ENCODE data around the gene CSMD2. TPM values are rescaled to one million over a fixed set of nuclear protein-coding genes. Genes with fewer than 3 reads are reported as not detected.

CSMD2 gene
- total RNA-seq, 1 donor from 2014 or later: 0.98 TPM

DNA sequence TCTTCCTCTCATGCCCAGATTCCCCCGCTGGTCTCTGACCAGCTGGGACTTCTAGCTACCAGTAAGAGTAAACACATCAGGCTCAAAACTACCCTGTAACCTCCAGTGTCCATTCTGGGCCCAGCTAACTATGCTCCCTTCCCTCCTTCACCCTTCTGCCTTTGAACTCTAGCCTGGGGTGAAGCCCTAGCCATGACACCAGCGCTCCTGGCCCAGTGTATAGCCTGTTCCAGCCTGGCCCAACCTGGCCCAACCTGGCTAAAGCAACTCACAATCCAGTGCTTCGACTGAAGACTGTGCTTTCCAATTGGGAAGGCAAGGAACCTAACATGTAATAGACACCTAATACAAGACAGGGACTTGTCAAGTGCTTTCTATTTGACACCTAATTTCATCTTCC lies 27.6 kb downstream of the CSMD2 start:
- no peak for DNase-seq (ENCODE audit: low read depth)
- H3K4me3 ChIP-seq (ENCODE audit: low read depth, low read length): no peak overlapping the region
- TF ChIP-seq, protein P1, sequence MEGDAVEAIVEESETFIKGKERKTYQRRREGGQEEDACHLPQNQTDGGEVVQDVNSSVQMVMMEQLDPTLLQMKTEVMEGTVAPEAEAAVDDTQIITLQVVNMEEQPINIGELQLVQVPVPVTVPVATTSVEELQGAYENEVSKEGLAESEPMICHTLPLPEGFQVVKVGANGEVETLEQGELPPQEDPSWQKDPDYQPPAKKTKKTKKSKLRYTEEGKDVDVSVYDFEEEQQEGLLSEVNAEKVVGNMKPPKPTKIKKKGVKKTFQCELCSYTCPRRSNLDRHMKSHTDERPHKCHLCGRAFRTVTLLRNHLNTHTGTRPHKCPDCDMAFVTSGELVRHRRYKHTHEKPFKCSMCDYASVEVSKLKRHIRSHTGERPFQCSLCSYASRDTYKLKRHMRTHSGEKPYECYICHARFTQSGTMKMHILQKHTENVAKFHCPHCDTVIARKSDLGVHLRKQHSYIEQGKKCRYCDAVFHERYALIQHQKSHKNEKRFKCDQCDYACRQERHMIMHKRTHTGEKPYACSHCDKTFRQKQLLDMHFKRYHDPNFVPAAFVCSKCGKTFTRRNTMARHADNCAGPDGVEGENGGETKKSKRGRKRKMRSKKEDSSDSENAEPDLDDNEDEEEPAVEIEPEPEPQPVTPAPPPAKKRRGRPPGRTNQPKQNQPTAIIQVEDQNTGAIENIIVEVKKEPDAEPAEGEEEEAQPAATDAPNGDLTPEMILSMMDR (conservative IDR thresholded peaks at IDR 0.05; ENCODE audit: low read depth, low read length): no peak

DNA sequence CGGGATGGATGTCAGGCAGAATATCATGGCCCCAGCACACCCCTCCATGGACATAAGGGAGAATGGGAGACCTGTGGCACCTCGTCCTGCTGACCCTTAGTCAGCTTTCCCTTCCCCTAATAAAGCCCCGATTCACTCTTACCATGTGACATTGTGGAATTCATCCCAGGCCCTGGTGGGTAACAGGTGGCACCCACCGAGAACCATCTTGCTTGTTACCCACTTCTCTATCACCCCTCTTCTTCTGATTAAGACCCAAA lies 32.9 kb downstream of the CSMD2 start:
- no peak overlapping the region for H3K4me3 ChIP-seq (ENCODE audit: low read depth, low read length)
- TF ChIP-seq, protein P1 (conservative IDR thresholded peaks at IDR 0.05; ENCODE audit: low read depth, low read length): no peak
- DNase-seq (ENCODE audit: low read depth): no peak

DNA sequence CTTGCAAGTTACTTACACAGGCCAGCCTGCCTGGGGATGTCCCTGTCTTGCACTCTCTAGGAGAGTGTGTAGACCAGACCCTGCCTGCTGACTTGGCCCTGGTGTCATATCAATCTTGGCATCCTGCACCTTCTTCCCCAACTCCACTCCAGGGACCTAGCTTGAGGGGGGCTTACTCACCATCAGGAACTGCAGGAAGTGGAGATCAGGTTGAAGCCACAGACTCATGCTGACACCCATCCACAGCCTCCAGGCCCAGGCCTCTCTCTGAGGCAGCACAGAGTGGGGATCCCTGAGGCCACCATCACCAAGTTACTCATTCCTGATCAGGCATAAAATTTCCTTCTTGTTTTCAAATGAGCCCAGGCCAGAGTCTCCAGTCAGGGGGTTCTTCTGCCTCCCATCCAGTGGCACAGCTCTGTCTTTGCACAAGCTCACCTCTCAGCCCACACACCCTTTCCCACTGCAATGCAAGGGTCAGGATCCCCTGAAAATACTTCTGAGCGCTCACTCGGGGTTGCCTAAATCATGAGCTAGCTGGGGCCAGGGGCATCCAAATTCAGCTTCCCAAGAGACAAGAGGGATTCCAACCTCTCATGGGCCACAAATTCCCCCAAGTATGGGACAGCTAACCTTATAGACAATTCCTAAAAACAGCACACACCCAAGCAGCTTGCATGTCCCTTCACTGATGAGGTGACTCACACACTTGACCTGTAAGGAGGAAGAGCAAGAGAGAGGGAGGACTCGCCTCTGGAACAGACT lies 33.5 kb downstream of the CSMD2 start:
- DNase-seq (ENCODE audit: low read depth): no peak
- no peak overlapping the region for H3K4me3 ChIP-seq (ENCODE audit: low read depth, low read length)
- TF ChIP-seq, protein P1 (conservative IDR thresholded peaks at IDR 0.05; ENCODE audit: low read depth, low read length): no peak

DNA sequence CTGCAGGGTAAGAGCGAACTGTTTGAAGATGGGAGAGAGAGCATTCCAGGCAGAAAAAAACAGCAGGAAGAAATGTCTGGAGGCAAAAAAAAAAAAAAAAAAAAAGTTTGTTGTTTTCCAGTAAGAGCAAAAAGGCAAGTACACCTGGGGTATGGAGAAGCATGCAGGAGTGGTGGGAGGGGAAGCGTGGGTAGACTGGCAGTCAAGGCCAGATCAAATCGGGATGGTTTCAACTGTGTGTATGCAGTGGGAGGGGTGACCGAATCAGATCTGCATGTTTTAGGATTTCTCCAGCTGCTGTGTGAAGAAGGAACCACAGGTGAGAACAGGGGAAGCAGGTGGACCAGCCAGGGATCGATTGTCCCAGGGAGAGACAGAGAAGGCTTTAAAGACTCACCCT lies 34.7 kb downstream of the CSMD2 start:
- DNase-seq (ENCODE audit: low read depth): no peak
- TF ChIP-seq, protein P1 (conservative IDR thresholded peaks at IDR 0.05; ENCODE audit: low read depth, low read length): no peak
- no peak overlapping the region for H3K4me3 ChIP-seq (ENCODE audit: low read depth, low read length)

DNA sequence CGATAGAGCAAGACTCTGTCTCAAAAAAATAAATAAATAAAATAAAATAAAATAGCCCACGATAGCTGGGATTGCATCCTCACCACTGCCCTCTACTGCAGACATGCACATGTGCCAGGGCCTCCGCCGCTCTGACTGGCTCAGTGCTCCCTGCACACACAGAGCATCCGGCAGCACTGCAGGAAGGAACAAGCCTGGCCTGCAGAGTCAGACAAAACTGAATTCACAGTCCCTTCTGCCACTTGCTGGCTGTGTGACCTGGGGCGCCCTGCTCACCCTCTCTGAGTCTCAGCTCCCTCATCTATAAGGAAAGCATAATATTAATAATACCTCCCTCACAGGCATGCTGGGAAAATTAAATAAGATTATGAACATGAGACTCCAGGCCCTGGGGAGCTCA lies 35.4 kb downstream of the CSMD2 start:
- DNase-seq (ENCODE audit: low read depth): no peak
- no peak overlapping the region for H3K4me3 ChIP-seq (ENCODE audit: low read depth, low read length)
- TF ChIP-seq, protein P1 (conservative IDR thresholded peaks at IDR 0.05; ENCODE audit: low read depth, low read length): no peak

DNA sequence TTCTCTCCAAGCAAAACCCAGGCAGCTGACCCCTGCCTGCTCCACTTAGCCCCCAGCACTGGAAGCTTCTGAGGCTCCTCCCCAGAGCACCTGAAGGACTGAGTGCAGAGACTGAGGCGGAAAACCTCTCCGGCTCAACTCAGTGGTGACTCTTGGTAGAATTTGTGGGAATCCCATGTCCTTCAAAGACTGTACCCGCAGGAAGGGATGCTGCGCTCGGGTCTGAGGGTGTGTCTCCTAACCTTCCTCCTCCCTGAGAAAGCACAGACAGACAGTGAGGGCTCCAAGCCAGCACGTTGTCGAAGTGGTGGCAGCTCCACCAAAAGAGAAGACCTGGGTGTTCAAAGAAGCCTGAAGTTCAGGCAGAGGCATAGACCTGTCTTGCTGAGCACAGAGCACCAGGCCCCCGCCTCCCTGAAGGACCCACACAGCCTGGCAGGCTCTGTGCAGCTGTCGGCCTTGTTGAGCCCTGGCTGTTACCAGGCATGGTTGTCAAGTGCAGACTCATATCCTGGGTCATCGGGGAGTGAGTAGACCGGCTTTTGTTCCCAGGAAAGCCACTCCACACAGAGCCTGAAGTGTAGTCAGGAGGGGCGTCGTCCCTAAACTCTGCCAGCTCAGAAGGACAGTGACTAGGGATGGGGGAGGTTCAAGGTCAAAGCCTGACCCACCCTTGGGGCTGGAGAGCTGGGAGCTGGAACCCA lies 36.7 kb downstream of the CSMD2 start:
- no peak overlapping the region for H3K4me3 ChIP-seq (ENCODE audit: low read depth, low read length)
- no peak for DNase-seq (ENCODE audit: low read depth)
- TF ChIP-seq, protein P1 (conservative IDR thresholded peaks at IDR 0.05; ENCODE audit: low read depth, low read length): no peak
